HG03139 (cell line): ENCODE data around the gene NR3C2.
"Not testable (repeated sequence)": the region's sequence is repeated elsewhere in the genome, so short reads cannot be mapped to it uniquely, and the experiment has no call there.

Source experiments
- ATAC-seq: cut with Tn5 transposase; IDR thresholded peaks from one replicate; pipeline ENCODE4 v1.9.1; 2021; ENCODE audit not compliant: unreplicated experiment

NR3C2 gene

GRCh38 chr4:148083073-148083472 lies 359.1 kb downstream of the NR3C2 start:
- ATAC-seq, result not testable (repeated sequence)

GRCh38 chr4:148081745-148082144 lies 360.5 kb downstream of the NR3C2 start:
- no peak for ATAC-seq

DNA sequence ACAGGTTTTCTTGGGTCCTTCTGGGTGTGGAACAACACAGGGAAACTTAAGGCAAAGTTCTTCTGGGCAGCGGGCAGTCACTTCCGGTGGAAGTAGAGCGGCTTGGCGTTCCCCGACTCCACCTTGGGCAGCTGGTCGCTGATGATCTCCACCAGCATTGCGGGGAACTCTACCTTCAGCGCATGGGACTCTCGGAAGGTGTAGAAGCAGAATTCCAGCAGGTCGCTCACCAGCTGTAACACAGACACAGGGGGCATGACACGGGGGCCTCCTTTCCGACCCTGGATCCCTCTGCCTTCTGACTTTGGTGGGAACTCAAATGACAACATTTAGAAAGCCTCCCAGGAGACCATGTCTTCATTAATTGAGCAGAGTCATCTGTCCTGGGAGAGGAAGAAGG lies 360.9 kb downstream of the NR3C2 start:
- no peak for ATAC-seq

- no peak for ATAC-seq
Observed at GRCh38 chr4:148079961-148080360, 362.3 kb downstream of the NR3C2 start.

- no peak for ATAC-seq
Observed at GRCh38 chr4:148078061-148078460, 364.2 kb downstream of the NR3C2 start.

DNA sequence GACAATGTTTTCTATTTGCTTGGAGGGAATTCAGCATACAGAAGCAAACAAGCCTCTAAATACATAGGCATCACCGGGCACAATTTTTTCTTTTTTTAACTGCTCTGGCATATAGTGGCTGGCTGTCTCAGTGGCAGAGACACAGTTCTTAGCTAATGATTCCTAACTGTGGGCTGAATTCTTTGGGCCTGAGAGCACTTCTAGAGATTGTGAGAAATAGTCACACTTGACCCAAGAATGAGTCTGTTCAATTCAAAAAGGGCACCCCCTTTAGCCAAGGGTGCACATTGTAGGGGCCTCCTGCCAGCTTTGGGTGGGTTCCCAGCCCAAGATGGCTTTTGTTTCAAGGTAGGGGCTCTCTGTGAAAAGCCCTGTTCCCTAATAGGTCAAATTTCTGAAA lies 364.6 kb downstream of the NR3C2 start:
- ATAC-seq, result no peak

GRCh38 chr4:148076964-148077363 lies 365.2 kb downstream of the NR3C2 start:
- no peak for ATAC-seq

- ATAC-seq, result no peak
Observed at GRCh38 chr4:148075438-148075837, 366.8 kb downstream of the NR3C2 start.

GRCh38 chr4:148074462-148074861 lies 367.8 kb downstream of the NR3C2 start:
- no peak for ATAC-seq

- no peak for ATAC-seq
Observed at GRCh38 chr4:148073349-148073748, 368.9 kb downstream of the NR3C2 start.

DNA sequence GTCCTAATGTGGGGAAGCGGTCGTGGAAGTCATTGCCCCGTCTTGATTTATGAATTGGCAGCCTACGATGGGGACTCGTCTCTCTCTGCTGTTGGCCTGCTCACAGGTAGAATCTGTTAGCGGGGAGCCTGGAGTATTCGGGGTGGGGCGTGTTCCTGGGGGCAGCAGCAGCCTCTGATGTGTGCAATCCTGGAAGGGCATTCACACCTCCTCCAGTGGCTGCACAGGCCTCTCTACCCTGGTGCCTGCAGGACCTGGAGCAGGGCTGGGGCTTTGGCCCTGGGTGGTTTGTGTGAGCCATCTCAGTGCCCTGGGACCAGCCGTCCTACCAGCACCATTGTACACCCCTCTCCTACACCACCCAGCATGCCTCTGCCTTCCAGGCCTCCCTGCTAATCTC lies 369.4 kb downstream of the NR3C2 start:
- ATAC-seq, result no peak

- ATAC-seq, result no peak
Observed at GRCh38 chr4:148071009-148071408, 371.2 kb downstream of the NR3C2 start.

DNA sequence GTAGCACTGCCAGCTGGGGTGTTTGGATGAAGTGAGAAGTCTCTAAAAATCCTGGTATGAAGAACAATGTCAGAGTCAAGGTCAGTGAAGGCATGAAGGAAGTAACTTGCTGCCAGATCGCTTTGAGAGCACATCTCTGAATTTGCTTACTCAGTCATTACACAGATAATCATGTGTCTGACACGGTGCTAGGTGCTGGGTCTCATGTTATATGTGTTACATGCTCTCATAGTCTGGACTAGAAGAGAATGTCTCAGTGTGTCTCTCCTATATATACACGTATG lies 372.4 kb downstream of the NR3C2 start:
- no peak for ATAC-seq

DNA sequence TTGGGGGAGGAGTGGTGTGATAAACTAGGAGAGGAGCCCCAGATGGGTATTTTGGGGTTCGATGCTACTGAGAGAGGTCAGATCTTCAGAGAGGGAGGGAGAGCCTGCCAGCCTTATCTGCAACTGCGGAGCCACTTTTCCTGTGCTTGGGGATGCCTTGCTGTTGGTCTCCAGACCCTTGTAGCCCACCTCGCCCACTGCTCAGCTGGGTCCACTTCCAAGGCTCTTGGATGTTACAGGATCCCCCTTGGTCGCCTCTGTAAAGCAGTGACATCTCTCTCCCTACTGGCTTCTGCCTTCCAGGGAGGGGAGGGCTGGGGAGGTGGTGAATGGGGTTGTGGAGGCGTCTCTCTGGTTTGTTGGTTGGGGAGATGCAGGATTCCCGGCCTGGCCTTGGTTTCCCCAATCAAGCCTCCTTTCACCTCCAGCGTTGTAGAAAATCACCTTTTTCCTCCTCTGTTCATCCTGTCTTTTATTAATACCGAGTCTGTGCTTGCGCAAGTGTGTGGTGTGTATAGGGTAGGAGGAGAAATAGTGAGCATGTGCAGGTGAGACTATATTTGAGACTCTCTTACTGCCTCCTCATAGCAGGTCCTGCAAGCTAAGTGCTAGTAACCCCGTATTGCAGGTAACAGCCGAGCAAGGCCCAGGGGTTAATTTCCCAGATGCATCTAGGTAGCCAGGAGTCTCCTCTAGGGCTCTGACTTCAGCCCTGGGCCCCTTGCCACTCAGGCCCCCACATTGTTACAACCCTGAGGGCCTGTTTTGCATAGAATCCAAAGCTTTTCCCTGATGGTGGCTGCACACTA lies 372.9 kb downstream of the NR3C2 start:
- ATAC-seq, result no peak

DNA sequence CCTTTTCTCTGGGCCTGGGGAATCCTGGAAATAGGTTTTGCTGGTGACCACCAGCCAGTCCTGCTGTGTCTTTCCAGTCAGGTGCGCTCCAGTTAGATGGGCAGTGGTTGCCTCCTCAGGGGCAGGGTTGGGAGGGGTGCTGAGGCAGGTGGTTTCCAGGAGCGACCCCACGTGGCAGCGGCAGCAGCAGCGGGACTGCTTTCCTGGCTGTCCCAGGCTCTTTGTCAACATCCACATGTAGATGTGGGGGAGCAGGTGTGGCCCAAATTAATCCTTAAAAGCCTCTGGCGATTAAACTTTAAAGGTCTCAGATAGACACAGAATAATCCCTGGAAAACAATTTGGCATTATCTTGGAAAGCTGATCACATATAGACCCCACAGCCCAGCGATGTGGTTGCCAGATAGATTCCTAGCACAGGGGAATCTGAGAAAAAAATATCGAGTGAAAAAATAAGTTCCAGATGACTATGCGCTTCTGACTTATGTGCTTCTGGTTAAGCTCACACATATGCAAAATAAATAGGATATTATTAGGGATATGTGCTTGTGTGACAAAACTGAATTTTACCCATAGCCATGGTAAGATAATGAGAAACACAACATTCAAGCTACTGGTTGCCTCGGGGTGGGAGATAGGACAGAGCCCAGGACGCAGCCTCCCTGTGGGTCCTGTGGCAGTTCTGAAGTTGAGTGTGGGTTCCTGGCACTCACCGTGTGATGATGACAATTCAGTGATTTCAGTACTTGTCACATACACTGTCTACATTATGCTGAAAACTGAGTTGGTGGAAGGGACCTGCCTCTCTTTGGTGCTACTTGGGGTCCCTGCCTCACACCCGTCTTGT lies 373.9 kb downstream of the NR3C2 start:
- no peak for ATAC-seq

- ATAC-seq, result no peak
Observed at GRCh38 chr4:148067301-148067916, 374.8 kb downstream of the NR3C2 start.

GRCh38 chr4:148065075-148065474 lies 377.1 kb downstream of the NR3C2 start:
- ATAC-seq, result no peak

GRCh38 chr4:148064451-148064850 lies 377.8 kb downstream of the NR3C2 start:
- no peak for ATAC-seq

- ATAC-seq, result no peak
Observed at GRCh38 chr4:148062301-148062950, 379.8 kb downstream of the NR3C2 start.

- ATAC-seq, result no peak
Observed at GRCh38 chr4:148061795-148062194, 380.4 kb downstream of the NR3C2 start.

DNA sequence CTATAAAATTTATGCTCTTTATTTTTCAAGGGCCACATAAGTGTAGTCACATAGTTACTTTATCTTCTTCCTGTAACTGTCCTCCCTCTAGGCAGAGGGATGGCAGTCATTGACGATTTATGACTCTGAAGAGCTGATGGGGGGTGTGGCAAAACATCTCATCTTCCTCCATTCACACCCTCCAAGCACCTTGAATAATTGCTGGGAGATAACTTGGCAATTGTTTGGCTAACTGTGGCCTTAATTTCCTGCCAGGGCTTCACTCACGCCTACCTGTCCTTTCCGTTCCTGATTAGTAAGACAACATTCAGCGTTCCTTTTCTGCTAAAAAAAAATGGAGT lies 381.1 kb downstream of the NR3C2 start:
- no peak for ATAC-seq
